Central memory CD8-positive, alpha-beta T cell (primary cell): Measurements from ENCODE around the gene LONRF3.
"Not testable (repeated sequence)": the region's sequence is repeated elsewhere in the genome, so short reads cannot be mapped to it uniquely, and the experiment has no call there.

Experiments used
- ATAC-seq: fragments of 150-1000 bp; cut with Tn5 transposase; replicated peaks from 2 replicates; pipeline ENCODE4 v1.10.0; 2022; ENCODE audit warnings: mild to moderate bottlenecking, moderate FRiP score, moderate number of reproducible peaks; ENCODE audit not compliant: poor library complexity, severe bottlenecking; ENCODE audit errors: extremely low read depth
- DNase-seq, 2 donors: peaks; one replicate each; pipeline ENCODE4 v3.0.0; 2021; ENCODE audit warnings: low spot score in 2 of 2
- H3K27ac Mint-ChIP-seq: one replicate; pipeline ENCODE4 v1.8.0; 2022; ENCODE audit warnings: low read depth, mild to moderate bottlenecking, moderate library complexity, mixed read lengths
- H3K27me3 Mint-ChIP-seq: one replicate; pipeline ENCODE4 v1.8.0; 2022; ENCODE audit warnings: mixed read lengths
- H3K36me3 Mint-ChIP-seq: one replicate; pipeline ENCODE4 v1.8.0; 2022; ENCODE audit warnings: mild to moderate bottlenecking, moderate library complexity, mixed read lengths; ENCODE audit not compliant: insufficient read depth
- H3K4me1 Mint-ChIP-seq: one replicate; pipeline ENCODE4 v1.8.0; 2022; ENCODE audit warnings: mixed read lengths
- H3K4me3 Mint-ChIP-seq: one replicate; pipeline ENCODE4 v1.8.0; 2022; ENCODE audit warnings: mild to moderate bottlenecking, moderate library complexity, mixed read lengths
- H3K9me3 Mint-ChIP-seq: one replicate; pipeline ENCODE4 v1.8.0; 2022; ENCODE audit warnings: mixed read lengths

LONRF3 gene

DNA sequence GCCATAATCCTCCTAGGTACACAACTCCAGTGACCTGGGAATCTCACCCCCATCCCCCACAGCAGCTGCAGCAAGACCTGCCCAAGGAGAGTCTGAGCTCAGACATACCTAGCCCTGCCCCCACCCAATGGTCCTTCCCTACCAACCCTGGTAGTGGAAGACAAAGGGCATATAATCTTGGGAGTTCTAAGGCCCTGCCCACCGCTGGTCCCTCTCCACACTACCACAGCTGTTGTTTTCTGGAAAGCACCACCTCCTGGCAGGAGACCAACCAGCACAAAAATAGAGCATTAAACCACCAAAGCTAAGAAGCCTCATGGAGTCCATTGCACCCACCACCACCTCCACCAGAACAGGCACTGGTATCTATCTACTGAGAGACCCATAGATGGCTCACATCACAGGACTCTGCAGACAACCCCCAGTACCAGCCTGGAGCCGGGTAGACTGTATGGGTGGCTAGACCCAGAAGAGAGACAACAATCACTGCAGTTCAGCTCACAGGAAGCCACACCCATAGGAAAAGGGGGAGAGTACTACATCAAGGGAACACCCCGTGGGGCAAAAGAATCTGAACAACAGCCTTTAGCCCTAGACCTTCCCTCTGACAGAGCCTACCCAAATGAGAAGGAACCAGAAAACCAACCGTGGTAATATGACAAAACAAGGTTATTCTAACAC, 18.2 kb downstream of the LONRF3 start:
- H3K4me3 Mint-ChIP-seq, H3K27me3 Mint-ChIP-seq, H3K4me1 Mint-ChIP-seq, DNase-seq, H3K27ac Mint-ChIP-seq, H3K9me3 Mint-ChIP-seq, H3K36me3 Mint-ChIP-seq, ATAC-seq: not testable (repeated sequence)

DNA sequence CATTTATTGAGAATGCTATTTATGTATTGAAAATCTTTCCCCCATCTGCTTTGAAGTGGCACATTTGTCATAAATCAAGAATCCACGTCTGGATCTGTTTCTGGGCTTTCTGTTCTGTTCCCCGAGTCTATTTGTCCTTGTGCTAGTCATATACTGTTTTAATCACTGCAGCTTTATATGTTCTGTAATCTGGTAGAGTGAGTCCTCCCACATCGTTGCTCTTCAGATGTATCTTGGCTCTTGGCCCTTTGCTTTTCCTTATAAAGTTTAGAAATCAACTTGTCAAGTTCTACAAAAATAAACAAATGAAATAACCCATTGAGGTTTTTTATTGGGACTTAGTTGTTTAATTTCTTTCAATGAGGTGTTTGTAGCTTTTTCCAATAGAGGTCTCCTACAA, 29.0 kb downstream of the LONRF3 start:
- H3K36me3 Mint-ChIP-seq, result no peaks in the 10 kb centered on the region
- no peaks in the 10 kb centered on the region for H3K27me3 Mint-ChIP-seq
- H3K9me3 Mint-ChIP-seq, result no peaks in the 10 kb centered on the region
- H3K4me3 Mint-ChIP-seq, result no peak overlapping the region
- no peaks in the 10 kb centered on the region for H3K4me1 Mint-ChIP-seq
- no peak overlapping the region for H3K27ac Mint-ChIP-seq
- no peak for ATAC-seq
- DNase-seq, result no peak

DNA sequence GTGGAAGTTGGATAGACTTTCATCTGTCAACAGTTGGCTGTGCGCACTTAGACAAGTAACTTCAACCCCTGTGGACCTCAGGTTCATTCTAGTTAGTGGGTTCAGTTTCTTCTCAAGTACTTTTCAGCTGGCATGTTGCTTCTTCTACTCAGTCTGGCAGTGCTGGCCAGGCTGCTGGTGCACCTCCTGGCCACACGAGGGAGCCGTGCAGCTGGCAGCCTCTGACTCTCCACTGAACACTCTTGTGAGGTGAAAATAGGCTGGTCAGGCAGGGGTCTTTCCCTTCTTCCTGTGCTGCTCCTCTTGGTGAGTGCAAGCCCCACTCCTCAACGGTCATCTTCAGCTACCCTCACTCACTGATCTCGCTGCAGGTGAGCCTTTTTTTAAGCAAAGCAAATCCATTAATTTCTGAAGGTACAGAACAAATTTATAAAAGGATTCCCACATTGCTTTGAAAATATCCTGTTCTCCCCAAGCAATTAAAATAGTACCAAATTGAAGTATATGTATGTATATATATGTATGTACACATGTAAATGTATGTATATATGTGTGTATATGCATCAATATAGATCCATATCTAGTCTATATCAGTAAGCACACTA, 30.6 kb downstream of the LONRF3 start:
- Mint-ChIP-seq H3K4me3 (no peak overlapping the region), H3K36me3 (no peaks in the 10 kb centered on the region), H3K27me3 (no peaks in the 10 kb centered on the region), H3K27ac (no peak overlapping the region), H3K4me1 (no peaks in the 10 kb centered on the region), H3K9me3 (no peaks in the 10 kb centered on the region)
- ATAC-seq (peak; percentile 54), DNase-seq (peak; percentile 10 to 14)

DNA sequence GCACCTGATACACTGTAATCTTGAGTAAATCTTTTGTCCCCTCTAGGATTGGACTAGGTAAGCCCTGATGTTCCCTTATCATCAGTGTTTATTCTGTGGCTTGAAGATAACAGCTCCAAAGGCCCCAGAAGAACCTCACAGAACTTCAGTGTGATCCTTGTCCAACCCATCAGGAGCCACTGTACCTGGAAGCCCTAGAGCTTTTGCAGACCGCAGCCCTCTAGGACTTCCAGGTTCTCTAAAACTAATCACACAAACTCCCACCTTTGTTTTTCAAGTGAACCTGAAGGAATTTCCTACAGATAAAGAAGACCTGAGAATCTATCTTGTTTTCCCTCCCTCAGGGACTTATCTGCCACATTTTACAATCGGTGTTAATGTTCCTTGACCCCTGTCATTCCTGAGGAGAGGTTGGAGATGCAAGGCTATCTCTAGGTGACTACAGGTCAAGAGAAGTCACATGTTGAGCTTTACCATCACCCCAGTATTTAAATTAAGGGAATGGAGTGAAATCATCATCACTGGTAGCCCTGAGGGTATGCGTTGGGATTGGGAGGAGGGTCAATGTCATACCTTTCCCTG, 32.9 kb downstream of the LONRF3 start:
- ATAC-seq, result no peak
- Mint-ChIP-seq H3K9me3 (no peaks in the 10 kb centered on the region), H3K27ac (no peak overlapping the region), H3K4me1 (no peaks in the 10 kb centered on the region), H3K36me3 (no peaks in the 10 kb centered on the region), H3K27me3 (no peaks in the 10 kb centered on the region), H3K4me3 (no peak overlapping the region)
- no peak for DNase-seq

DNA sequence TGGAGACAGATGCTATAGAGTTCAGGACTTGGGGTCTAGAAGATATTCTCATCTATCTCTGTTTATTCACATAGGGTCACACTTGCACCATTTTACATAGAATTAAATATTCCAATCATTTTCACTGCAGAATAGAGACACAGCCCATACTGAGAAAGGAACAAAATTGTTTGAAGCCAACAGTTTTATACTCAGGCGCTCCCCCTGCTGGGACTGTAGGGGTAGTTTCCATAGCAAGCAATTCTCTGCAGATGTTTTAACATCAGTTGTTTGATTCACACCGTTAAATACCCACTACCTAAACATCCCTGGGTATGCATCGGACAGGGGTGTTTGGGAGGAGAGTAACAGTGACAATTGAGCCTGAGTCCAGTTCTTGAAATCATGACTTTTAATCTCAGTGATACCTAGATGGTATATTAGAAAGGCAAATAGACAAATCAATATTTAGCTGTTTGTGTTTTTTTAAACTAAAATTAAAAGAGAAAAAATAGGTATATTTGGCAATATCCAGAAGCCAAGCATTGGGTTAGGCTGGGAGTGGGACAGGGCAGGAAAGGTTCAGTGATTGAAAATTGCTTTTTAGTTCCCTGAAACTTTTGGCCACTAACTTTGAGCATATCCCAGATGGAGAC, 33.8 kb downstream of the LONRF3 start:
- Mint-ChIP-seq H3K4me1 (no peaks in the 10 kb centered on the region), H3K27ac (no peak overlapping the region), H3K36me3 (no peaks in the 10 kb centered on the region), H3K9me3 (no peaks in the 10 kb centered on the region), H3K4me3 (no peak overlapping the region), H3K27me3 (no peaks in the 10 kb centered on the region)
- DNase-seq (no peak), ATAC-seq (no peak)

DNA sequence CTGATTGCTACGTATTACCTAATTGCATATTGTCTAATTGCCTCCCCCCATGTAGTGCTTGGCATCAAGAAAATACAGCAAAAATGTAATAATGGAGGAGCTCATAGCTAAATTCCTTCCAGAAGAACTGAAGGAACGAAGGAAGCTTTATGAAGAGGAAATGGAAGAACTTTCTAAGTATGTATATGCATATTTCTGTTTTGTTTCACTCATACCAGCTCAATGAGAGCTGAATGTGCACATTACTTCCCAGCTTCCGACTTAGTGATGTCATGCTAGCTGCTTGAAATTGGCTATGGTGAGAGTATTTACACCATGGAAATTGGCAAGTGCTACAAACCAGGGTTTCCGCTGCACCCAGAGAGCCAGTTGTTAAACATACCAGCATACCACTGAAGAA, 34.7 kb downstream of the LONRF3 start:
- no peak overlapping the region for H3K27ac Mint-ChIP-seq
- no peak for ATAC-seq
- H3K9me3 Mint-ChIP-seq, result no peaks in the 10 kb centered on the region
- H3K27me3 Mint-ChIP-seq, result no peaks in the 10 kb centered on the region
- no peak overlapping the region for H3K4me3 Mint-ChIP-seq
- no peaks in the 10 kb centered on the region for H3K4me1 Mint-ChIP-seq
- no peak for DNase-seq
- no peaks in the 10 kb centered on the region for H3K36me3 Mint-ChIP-seq

DNA sequence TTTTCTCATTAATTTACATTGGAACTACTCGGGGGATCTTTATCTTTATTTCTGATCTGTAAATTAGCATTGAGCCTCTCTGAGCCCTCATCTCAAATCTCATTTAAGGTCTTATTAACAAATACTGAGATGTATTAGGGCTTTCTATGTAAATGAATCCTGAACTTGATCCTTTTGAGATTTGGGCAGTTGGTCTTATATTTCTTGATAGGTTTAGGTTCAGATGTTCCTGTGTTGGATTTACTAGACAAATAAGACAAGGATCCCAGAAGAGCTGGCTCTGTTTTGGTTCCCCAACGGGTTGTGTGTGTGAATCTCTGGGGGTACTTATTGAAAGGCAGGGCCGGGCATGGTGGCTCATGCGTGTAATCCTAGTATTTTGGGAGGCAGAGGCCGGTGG, 36.1 kb downstream of the LONRF3 start:
- no peak for DNase-seq
- Mint-ChIP-seq H3K27ac (no peak overlapping the region), H3K27me3 (no peaks in the 10 kb centered on the region), H3K4me1 (no peaks in the 10 kb centered on the region), H3K36me3 (no peaks in the 10 kb centered on the region), H3K9me3 (no peaks in the 10 kb centered on the region), H3K4me3 (no peak overlapping the region)
- no peak for ATAC-seq

DNA sequence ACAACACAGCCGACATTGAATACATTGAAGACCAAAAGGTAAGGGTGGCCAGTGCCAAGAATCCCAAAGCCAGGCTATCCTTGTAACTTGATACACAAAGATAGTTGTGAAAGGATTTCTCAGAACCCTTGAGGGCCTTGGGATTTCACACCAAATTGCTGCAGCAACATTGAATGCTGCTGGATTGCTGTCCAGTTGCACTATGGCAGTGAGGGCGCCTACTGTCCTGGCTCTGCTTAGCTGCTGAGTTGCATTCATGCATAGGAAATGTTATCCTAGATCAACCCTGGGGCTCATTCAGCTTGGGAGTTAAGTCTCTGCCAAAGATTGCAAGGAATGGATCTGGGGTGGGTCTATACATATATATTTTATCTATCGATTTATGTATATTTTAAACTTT, 38.7 kb downstream of the LONRF3 start:
- H3K9me3 Mint-ChIP-seq, result no peaks in the 10 kb centered on the region
- no peak overlapping the region for H3K27ac Mint-ChIP-seq
- no peaks in the 10 kb centered on the region for H3K27me3 Mint-ChIP-seq
- ATAC-seq (no peak), DNase-seq (no peak)
- no peak overlapping the region for H3K4me3 Mint-ChIP-seq
- H3K36me3 Mint-ChIP-seq, result no peaks in the 10 kb centered on the region
- H3K4me1 Mint-ChIP-seq, result no peaks in the 10 kb centered on the region

DNA sequence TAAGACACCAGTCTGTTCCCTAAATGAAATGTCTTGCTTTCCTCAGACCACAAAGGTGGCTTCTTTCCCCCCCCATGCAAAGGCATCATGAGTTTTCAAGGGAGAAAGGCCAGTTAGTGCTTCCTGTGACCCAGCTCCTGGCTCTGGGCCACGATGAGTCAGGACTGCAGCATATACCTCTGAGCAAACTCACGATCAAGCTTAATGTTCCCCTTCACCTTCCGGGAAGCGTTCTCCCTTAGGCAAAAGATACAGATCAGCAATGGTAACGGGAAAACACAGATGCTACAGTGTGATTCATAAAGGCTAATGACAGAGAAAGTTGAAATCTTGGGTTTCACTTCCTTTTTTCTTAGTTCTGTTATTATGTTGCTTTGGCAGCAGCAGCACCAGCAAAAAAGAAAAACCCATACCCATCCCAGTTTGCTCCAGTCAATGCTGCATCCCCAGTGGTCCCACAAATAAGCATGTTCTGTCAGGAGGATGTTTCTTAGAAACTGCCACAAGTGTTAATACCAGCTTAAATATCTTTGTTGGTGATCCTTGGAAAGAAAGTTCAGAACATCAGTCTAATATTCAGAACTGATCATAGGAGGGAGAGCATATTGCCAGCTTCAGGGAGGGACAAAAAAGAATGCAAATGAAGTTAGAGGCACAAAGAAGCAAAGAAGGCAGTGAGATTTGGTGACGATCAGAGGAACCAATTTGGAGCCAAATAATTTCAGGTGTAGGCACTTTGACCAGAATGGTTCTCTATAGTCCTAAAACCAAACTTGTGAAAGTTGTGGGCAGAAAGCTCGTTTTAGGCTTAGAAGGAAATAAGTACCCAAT, 41.2 kb downstream of the LONRF3 start:
- no peak for ATAC-seq
- DNase-seq, result no peak
- Mint-ChIP-seq H3K36me3 (no peaks in the 10 kb centered on the region), H3K27ac (no peak overlapping the region), H3K9me3 (no peaks in the 10 kb centered on the region), H3K4me1 (no peaks in the 10 kb centered on the region), H3K27me3 (no peaks in the 10 kb centered on the region), H3K4me3 (no peak overlapping the region)

DNA sequence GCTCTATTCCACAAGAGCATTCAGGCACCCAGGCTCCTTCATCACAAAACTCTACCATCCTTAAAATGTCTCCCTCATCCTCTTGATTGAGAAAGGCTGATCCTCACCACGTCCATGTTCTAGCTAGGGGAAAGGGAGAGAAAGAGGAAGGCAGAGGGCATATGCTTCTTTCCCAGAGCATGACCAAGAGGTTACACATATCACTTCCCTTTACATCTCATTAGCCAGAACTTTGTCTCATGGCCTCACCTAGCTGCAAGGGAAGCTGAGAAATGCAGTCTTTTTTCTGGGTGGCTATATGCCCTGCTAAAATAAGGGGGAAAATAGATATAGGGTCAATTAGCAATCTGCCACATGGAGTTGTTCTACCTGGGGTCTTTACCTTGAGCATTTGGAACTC, 42.7 kb downstream of the LONRF3 start:
- DNase-seq (no peak), ATAC-seq (no peak)
- H3K4me3 Mint-ChIP-seq, result no peak overlapping the region
- H3K27ac Mint-ChIP-seq, result no peak overlapping the region
- H3K4me1 Mint-ChIP-seq, result no peaks in the 10 kb centered on the region
- H3K9me3 Mint-ChIP-seq, result no peaks in the 10 kb centered on the region
- no peaks in the 10 kb centered on the region for H3K36me3 Mint-ChIP-seq
- H3K27me3 Mint-ChIP-seq, result no peaks in the 10 kb centered on the region

DNA sequence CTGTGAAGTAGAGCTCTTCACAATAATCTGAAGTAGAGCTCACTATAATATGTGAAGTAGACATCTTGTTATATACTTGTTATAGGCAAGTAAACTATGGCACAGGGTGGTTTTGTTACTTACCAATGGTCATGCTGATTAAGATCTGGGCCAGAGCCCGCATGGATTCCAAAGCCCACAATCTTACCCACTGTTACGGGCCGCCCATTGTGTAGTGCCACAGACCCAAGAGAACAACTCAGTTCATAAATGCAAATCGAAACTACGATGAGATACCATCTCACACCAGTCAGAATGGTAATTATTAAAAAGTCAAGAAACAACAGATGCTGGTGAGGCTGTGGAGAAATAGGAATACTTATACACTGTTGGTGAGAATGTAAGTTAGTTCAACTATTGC, 51.5 kb downstream of the LONRF3 start:
- H3K9me3 Mint-ChIP-seq, result no peaks in the 10 kb centered on the region
- DNase-seq (no peak), ATAC-seq (no peak)
- H3K36me3 Mint-ChIP-seq, result no peaks in the 10 kb centered on the region
- H3K27ac Mint-ChIP-seq, result no peak overlapping the region
- H3K4me3 Mint-ChIP-seq, result no peak overlapping the region
- no peaks in the 10 kb centered on the region for H3K4me1 Mint-ChIP-seq
- H3K27me3 Mint-ChIP-seq, result peaks cover 9% of the 10 kb centered on the region

DNA sequence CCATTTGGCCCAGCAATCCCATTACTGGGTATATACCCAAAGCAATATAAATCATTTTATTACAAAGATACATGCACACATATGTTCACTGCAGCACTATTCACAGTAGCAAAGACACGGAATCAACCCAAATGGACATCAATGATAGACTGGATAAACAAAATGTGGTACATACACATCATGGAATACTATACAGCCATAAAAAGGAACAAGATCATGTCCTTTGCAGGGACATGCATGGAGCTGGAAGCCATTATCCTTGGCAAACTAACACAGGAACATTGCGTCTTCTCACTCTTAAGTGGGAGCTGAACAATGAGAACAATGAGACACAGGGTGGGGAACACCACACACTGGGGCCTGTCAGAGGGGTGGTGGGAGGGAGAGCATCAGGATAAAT, 51.9 kb downstream of the LONRF3 start:
- peaks cover 12% of the 10 kb centered on the region for H3K27me3 Mint-ChIP-seq
- H3K36me3 Mint-ChIP-seq, H3K4me1 Mint-ChIP-seq, H3K27ac Mint-ChIP-seq, H3K9me3 Mint-ChIP-seq, DNase-seq, H3K4me3 Mint-ChIP-seq, ATAC-seq: not testable (repeated sequence)
